Fibroblast of skin of right biceps (primary cell): ENCODE measurements around the gene RHOXF2B.
"Not testable (repeated sequence)": the region's sequence is repeated elsewhere in the genome, so short reads cannot be mapped to it uniquely, and the experiment has no call there.

Experiments used
- DNase-seq: peaks from one replicate; pipeline ENCODE4 v3.0.0-alpha.2; 2013

Gene RHOXF2B

GRCh38 chrX:120077590-120077989 lies at the start of gene RHOXF2B:
Gene RHOXF2B (minus strand): TSS chrX:120077690. CDS start chrX:120077552, 138 bp downstream.
- DNase-seq, result not testable (repeated sequence)

GRCh38 chrX:120125444-120125843 lies 48.0 kb upstream of the RHOXF2B start:
- no peak for DNase-seq

- peak; percentile 0 for DNase-seq
Observed at GRCh38 chrX:120120223-120120622, 42.7 kb upstream of the RHOXF2B start.

GRCh38 chrX:120115438-120115963 lies 38.0 kb upstream of the RHOXF2B start, which contains the start of gene RHOXF1:
Gene RHOXF1 (minus strand): TSS chrX:120115913. CDS start chrX:120115862, 51 bp downstream.
- DNase-seq, result no peak

- no peak for DNase-seq
Observed at GRCh38 chrX:120111611-120112010, 34.1 kb upstream of the RHOXF2B start.

- DNase-seq, result no peak
Observed at GRCh38 chrX:120109378-120109777, 31.9 kb upstream of the RHOXF2B start.

- not testable (repeated sequence) for DNase-seq
Observed at GRCh38 chrX:120104707-120105106, 27.2 kb upstream of the RHOXF2B start.

GRCh38 chrX:120101057-120101456 lies 23.6 kb upstream of the RHOXF2B start:
- not testable (repeated sequence) for DNase-seq

- DNase-seq, result no peak
Observed at GRCh38 chrX:120090208-120090607, 12.7 kb upstream of the RHOXF2B start.

- no peak for DNase-seq
Observed at GRCh38 chrX:120087289-120088017, 10.0 kb upstream of the RHOXF2B start.

GRCh38 chrX:120085553-120086185 lies 8.2 kb upstream of the RHOXF2B start:
- DNase-seq, result not testable (repeated sequence)

GRCh38 chrX:120066169-120066568 lies 11.3 kb downstream of the RHOXF2B start:
- not testable (repeated sequence) for DNase-seq

- DNase-seq, result not testable (repeated sequence)
Observed at GRCh38 chrX:120042712-120043111, 34.8 kb downstream of the RHOXF2B start.

GRCh38 chrX:120042247-120042646 lies 35.2 kb downstream of the RHOXF2B start:
- DNase-seq, result not testable (repeated sequence)

GRCh38 chrX:120040176-120040575 lies 37.3 kb downstream of the RHOXF2B start:
- DNase-seq, result not testable (repeated sequence)

- not testable (repeated sequence) for DNase-seq
Observed at GRCh38 chrX:120039087-120039733, 38.3 kb downstream of the RHOXF2B start.

GRCh38 chrX:120036704-120037103 lies 40.8 kb downstream of the RHOXF2B start:
- DNase-seq, result no peak

GRCh38 chrX:120035522-120036309 lies 41.8 kb downstream of the RHOXF2B start:
- DNase-seq, result not testable (repeated sequence)

- DNase-seq, result no peak
Observed at GRCh38 chrX:120029354-120029753, 48.1 kb downstream of the RHOXF2B start.

GRCh38 chrX:120023259-120023658 lies 54.2 kb downstream of the RHOXF2B start:
- no peak for DNase-seq

GRCh38 chrX:120022763-120023162 lies 54.7 kb downstream of the RHOXF2B start:
- DNase-seq, result no peak
